HG02759 (cell line): ENCODE results near the gene BCAS3.

Experiments used
- ATAC-seq: cut with Tn5 transposase; IDR thresholded peaks from one replicate; pipeline ENCODE4 v1.9.1; 2021; ENCODE audit warnings: mild to moderate bottlenecking, moderate library complexity; ENCODE audit not compliant: unreplicated experiment

BCAS3 gene

DNA sequence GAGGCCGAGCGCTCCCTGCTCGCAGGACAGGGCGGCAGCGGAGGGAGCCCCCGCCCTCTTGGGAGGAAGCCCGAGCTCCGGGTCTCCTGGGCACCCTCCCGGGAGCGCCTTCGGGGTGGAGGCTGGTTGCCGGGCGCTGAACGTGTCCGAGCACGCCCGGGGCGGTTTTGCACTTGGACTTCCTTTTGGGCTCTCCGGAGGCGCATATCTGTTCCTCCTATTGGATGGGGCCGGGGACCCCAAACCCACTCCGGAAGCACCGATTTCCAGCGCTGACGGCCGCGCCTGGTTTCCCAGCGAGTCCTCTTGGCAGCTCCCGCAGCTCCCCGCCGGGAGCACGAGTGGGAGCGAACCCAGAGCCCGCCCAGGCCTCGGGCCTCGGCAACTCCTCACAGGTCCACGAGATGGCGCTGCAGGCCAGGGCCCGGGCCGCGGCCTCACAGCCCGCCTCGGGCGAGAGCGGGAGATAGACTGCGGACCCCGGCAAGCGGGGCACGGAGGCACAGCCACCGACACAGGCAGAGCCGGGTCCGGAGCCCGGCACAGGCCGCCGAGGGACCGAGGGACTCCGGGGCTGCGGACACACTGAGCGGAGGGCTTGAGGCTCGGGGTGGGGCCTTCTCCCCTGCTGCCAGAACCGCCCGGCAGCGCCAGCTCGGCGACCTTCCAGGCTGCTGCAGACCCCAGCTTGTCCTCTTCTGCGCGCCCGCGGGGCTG is 734.6 kb downstream of the BCAS3 start:
- peak; percentile 71 for ATAC-seq

DNA sequence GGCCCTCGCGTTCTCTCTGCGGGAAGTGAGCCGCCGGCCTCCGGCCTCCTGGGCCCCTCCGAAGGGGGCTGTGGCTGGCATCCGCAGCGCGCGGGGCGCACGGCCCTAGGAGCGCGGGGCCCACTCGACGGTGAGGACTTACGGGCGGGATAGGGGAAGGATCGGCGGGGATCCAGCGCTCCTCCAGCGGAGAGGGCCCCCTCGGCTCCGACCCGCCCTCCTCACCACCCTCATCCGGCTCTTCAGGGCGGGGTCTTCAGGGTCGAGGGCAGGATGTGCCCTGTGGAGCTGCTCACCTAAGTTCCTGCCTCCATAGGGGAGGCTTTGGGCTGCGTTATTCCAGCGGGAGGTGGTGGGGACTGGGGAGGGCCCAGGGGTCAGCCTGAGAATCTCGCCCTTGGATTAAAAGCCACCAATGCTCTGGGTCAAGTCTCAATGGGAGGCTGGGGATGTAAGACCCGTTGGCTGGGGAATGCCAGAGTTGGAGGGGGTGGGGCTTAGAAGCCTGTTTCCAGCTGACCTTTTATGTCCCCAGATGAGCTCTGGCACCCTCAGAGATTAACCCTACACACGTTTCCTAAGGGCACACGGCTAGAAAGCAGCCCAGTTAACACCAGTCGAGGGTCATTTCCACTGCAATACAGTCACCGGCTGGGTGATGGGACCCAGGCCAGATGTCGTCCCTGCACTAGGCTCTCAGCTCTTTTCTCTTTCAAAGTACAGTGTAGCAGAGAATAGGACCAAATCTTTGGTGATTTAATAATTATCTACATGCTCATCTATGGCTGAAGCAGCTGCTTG is 735.4 kb downstream of the BCAS3 start:
- no peak for ATAC-seq

DNA sequence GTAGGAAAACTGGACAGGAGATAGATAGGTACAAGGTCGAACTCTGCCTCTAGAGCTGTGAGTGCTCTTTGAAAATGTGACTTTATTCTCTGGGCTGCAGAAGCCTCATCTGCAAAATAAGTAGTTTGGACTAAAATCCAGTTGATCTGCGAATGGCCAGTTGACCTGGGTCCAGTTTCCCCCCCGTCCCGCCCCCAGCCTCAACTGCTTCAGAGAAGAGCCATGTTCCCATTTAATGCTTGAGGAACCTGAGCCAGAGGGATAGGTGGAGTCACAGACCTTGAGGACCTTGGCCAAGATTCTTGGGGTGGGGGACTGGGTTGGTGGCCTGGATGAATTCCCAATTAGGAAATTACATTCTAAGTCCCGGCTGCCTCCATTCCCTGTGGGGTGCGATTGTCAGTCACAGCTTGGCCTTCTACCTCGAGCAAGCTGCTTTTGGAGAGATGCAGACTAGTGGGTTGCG is 736.0 kb downstream of the BCAS3 start:
- no peak for ATAC-seq

DNA sequence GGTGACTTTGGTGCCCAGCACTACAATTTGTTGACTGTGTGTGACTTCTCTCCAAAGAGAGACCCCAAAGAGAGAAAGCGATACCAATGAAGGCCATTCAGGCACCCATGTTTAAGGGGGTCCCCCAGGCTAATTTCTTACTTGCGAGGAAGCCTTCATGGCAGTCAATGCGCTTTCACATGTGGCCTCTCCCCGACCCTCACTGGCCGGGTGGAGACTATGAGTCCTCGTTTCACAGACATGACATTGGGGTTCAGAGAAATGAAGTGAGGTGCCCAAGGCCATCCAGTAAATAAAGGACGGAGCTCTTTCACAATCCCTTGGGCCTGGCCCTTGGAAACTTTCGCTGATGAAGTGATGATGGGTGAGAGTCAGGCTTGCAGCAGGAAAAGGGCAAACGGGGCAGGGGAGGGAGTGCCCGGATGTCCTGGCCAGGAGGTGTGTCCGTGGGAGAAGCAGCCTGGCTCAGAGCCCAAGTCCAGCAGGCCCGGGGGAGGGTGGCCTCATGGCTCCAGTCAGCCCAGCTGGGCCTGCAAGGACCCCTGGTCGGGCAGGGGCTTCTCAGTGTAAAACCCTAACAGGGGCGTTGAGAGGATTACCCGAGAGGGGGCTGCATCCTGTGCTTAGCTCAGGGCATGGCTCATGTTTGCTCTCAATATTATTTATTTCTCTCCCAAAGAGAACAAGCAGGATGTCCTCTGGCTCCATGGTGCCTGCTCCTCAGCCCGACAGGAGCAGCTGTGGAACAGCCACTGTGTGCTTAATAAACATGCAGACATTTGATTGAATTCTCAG is 736.7 kb downstream of the BCAS3 start:
- ATAC-seq: no peak

DNA sequence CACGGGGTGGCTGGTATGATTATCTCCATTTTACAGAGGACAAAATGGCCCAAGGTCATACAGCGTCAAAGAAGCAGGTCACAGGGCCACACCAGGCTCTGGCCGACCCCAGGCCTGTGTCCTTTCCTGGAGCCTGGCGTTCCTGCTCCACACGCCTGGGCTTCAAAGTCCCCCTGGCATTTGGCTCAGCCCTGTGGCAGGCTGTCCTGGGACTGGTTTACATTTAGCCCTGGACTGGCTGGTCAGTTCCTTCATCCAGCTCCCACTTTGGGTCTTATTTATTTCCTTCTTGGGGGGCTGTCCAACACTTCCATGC is 737.2 kb downstream of the BCAS3 start:
- ATAC-seq: no peak

DNA sequence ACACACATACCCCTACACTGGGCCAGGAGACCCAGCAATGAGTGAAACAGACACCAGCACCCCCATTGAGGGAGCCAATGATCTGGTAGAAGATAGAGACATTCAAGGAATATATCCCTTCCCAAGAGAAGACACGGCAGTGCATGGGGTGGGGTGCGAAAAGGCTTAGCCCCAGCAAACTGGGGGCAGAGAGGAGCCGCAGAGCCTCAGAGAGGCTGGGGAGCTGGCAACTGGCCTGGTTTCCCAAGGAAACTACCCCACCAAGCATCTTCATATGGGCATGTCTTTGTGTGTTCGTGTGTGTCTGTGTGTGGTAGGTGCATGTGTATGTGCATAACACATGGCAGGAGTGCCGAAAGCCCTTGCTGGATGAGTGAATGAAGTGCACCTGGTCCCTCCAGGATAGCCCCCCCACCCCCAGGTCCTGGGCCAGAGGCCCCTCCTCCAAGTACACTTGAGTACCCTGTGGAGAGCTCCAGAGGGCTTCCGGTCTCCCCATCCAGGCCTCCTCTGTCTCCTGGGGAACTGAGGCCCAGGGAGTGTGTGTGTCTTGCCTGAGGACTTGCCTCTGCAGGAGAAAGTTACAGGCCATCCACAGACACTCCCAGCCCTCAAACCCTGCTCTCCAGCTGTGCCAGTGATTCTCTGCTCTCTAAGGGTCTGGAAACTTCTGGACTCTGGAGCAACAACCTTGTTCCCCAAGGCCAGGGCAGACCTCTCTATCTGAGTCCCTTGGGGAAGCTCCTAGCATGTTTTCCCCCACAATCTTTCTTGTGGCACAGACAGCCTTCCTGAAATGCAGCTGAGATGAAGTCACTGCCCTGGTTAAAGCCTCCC is 737.9 kb downstream of the BCAS3 start:
- no peak for ATAC-seq

DNA sequence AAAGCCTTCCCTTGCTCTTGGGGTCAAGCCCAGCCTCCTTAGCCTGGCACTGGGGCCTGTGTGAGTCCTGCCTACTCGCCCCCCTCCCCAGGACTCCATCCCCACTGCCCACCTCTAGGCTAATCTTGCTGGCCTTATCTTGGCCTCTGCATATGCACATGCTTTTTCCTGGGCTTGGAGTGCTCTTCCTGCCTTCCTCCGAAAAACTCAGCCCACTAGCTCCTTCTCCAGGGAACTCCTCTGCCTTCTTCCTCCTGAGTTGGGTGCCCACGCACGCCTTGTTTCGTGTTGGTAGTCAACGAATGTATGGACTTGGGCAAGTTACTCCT is 738.5 kb downstream of the BCAS3 start:
- ATAC-seq: no peak

DNA sequence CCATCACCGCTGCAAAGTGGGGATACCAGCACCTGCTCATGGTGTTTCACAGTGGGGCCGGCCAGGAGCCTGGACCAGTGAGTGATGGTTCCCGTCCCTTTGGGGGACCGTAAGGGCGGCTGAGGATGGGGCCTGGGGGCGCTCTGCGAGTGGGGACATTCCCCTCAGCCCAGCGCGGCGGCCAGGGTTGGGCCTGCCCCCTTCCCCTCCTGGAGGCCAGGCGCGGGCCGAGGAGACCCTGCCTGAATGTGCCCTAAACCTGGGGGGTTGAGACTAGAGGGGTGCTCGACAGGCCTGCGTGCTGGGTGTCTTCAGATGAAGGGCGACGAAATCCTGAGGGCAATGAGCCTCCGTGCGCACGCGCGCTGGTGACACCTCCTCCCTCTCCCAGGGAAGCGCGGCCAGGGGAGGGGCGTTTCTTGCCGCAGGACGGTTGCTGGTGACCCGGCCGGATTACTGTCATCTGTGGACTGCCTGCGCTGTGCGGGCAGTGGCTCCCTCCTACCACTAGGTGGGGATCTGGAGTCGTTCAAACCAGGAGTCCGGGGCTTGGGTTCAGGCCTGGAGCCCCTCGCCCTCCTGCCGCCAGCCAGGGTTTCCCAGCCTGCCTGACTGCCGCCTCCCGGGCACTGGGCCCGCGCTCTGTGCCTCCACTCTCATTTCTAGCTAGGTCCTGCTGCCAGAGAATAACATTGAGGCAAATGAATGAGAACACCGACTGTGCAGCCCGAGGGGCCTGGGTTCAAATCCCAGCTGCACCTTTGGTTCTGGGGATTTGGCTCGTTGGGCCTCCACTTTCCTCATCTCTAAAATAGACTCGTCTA is 739.1 kb downstream of the BCAS3 start:
- peak; percentile 52 for ATAC-seq

DNA sequence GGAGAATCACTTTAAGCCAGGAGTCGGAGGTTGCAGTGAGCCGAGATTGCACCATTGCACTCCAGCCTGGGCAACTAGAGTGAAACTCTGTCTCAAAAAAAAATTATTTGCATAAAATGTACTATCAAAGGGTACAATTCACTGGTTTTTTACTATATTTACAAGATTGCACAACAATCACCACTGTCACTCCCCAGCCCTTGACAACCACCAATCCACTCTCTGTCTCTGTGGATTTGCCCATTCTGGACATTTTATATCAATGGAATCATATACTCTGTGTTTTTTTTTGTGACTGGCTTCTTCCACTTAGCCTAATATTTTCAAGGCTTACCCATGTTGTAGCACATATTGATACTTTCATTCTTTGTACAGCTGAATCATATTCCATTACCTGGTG is 740.8 kb downstream of the BCAS3 start:
- ATAC-seq: no peak

DNA sequence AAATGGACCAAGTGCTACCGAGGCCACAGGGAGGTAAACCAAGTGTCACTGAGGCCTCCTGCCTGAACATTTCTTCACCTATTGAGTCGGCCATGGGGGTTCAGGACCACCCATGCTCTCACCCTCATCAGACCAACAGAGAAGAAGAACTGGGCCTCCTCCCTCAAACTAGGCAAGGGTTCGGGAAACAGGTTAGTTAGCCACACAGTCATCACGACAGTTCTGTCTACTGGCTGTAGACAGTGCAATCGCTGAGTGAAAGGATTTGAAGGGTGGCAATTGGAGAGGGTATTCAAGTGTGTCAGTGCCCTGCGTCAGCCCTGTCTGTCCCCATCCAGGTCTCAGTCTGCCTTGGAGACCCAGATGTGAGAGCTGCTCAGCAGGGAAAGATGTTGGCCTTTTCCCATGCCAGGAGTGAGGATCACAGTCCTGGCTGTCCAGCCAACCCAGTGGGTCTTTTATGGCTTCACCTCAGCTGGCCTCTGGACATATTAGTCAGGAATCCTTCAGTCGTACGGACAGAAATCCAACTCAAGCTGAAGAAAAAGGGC is 741.9 kb downstream of the BCAS3 start:
- no peak for ATAC-seq

DNA sequence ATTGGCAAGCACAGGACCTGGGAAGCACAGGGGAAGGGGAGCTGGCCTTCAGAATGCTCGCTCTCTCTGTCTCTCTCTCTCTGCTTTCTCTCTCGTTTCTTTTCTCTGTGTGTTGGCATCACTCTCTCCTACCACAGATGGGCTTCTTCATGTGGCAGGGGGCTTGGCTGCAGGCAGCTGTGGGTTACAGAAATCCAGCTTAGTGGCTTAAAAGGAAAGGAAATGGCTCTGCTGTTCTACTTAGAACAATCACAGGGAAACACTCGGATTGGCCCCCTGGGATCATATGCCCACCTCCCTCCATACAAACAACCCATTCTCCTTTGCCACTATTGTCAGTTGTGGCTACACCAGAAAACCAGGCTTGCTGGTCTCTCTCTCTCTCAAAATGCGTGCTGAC is 742.4 kb downstream of the BCAS3 start:
- ATAC-seq: no peak

DNA sequence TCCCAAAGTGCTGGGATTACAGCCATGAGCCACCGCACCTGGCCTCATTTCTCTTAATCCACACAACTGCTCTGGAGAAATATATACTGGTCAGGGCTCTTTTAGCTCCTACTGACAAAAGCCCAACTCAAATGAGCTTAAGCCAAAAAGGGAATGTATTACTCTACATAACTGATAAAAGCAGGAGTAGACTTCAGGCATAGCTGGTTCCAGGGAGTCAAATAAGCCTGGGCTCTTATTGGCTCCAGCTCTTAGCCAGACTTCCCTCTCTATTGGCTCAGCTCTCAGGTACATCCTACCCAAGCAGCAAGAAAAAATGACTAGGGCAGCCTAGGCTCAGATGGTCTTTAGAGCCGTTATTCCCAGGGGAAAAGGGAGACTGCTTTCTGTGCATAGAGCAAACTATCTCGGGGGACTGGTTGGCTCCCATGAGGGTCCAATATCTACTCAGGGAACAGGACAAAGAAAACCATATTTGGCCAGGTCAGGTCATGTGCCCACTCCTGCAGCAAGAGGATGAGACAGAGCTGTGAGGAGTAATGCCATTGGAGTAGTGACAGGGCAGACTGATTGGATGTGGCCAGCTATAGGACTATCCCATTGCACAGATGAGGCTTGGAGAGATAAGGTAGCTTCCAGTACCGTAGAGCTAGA is 743.2 kb downstream of the BCAS3 start:
- ATAC-seq: no peak

DNA sequence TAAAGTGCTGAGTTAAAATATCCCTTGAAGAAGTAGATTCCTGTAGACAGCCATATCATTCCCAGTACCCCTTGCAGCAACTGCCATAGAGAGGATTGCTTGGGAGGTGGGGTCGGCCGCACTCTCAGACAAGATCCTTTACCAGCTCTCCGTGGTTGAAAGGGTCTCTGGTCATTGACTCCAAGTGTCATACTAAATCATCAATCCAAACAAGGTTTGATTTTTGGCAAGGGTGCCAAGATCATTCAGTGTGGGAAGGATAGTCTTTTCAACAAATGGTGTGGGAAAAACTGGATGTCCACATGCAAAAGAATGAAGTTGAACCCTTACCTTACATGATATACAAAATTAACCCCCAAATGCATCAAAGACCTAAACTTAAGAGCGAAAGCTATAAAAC is 743.8 kb downstream of the BCAS3 start:
- no peak for ATAC-seq

DNA sequence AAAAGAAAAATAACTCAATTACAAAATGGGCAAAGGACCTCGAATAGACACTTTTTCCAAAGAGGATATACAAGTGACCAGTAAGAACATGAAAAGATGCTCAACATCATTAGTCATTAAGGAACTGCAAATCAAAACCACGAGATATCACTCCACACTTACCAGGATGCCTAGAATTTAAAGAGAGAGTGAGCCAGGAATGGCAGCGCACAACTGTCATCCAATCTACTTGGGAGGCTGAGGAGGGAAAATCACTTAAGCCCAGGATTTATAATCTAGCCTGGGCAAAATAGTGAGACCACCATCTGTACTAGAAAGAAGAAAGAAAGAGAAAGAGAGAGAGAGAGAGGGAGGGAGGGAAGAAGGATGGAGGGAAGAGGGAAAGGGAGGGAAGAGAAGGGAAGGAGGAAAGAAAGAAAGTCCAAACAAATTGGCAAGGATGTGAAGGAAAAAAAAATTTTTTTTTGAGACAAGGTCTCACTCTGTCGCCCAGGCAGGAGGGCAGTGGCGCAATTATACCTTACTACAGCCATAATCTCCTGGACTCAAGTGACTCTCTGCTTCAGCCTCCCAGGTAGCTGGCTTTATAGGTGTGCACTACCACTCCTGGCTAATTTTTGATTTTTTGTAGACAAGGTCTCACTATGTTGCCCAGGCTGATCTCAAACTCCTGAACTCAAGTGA is 744.6 kb downstream of the BCAS3 start:
- no peak for ATAC-seq

DNA sequence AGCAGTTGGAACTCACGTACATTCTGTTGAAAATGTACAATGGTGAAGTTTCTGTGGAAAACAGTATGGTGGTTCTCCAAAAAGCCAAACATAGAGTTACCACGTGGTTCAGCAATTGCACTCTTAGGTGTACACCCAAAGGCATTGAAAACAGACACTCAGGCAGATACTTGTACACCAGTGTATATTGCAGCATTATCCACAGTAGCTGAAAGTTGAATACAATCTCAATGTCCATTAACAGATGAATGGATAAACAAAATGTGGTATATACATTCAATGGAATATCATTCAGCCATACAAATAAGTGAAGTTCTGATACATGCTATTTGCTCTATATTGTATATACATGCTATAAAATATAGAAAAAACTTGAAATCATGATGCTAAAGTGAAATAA is 745.2 kb downstream of the BCAS3 start:
- no peak for ATAC-seq

DNA sequence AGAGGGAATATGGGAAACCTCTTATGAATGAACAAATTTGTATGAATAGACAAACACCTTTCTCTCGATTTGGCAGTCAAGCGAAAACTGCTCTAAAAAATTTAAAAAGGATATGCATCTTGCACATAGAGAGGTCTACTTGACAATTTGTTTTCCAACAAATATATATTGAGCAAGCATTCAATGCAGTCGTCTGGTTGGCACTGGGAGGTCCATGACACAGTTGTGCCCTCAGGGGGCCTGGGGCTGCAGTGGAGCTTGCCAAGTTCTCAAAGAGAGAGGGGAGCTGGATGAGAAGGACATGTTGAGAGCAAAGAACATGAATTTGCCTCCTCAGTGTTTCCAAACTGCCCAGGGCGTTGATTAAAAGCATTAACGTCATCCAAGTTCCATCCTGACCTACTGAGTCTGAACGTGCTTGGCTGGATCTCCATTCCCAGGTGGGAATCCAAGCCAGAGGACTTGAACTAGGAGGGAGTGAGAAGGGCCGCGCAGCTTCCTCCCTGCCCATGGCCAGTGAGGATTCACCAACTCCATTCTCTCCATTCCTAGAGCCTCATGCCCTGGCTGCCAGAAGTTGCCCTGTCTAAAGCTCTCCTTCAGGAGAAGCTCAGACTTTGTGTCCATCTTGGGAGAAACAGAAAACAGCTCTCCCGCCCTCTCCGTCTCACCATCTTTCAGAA is 746.5 kb downstream of the BCAS3 start:
- no peak for ATAC-seq

DNA sequence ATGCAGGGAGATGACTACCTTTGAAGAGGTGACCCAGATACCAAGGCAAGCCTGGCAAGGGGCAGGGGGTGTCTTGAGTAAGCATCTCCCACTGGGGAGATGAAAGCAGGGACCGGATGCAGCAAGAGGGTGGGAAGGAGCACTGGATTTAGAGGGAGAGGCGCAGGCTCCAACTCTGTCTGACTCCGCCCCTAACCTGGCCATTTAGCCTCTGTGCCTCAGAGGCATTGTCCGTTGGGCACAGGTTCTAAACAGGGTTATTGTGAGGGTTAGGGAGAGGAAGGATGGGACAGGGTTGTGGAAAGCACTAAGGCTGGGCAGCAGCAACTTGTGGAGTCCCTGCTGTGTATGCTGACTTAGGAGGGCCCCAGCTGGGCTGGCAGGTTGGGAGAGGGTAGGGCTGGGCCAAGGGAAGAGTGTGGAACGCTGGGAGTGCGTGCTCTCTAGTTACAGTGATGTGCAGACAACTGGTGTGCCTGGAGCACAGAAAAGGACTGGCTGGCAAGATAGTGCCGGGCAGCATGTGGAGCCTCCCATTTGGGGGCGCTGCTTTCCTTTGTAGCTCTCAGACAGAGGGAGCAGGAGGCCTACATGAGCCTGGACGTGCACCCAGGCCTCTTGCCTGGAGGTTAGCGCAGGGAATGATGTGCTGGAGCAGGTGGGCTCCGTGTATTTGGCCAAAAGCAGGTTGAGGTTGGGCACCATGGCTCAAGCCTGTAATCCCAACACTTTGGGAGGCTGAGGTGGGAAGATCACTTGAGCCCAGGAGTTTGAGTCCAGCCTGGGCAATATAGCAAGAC is 748.2 kb downstream of the BCAS3 start:
- ATAC-seq: no peak
